HEK293 (cell line): ENCODE measurements around the gene CSNK2A2.

ENCODE experiments used
- CTCF ChIA-PET: fragments of 350-600 bp; formaldehyde crosslinking; extraction: SDS; loops from one replicate; lab custom pipeline; 2021; ENCODE audit warnings: antibody characterized with exemption; lab: Yijun Ruan, JAX
- POLR2A ChIA-PET: fragments of 300-600 bp; formaldehyde crosslinking; extraction: SDS; loops from one replicate; lab custom pipeline; 2020; ENCODE audit warnings: antibody characterized with exemption, inconsistent platforms; lab: Yijun Ruan, JAX
- H3K27ac ChIP-seq: fragments of 200-500 bp; sonication (Bioruptor generic); 2 replicates; pipeline ENCODE4 v1.5.1; 2014; ENCODE audit warnings: low read depth, low read length, control low read depth, inconsistent platforms; ENCODE audit errors: extremely low read depth
- H3K36me3 ChIP-seq, 2 experiments: fragments of 200-500 bp in 1 of 2; sonication (Bioruptor generic) in 1 of 2; 1 replicate in 1 of 2; 2 replicates in 1 of 2; pipeline ENCODE4 v1.5.1; 2014 to 2017; ENCODE audit warnings: inconsistent platforms in 2 of 2, low read length in 2 of 2; ENCODE audit not compliant: control insufficient read depth in 2 of 2, insufficient read depth in 1 of 2
- H3K4me1 ChIP-seq: fragments of 200-500 bp; sonication (Bioruptor generic); 2 replicates; pipeline ENCODE4 v1.5.1; 2014; ENCODE audit warnings: mild to moderate bottlenecking, low read length, inconsistent platforms; ENCODE audit not compliant: control insufficient read depth, insufficient read depth
- H3K4me3 ChIP-seq: 2 replicates; pipeline ENCODE4 v1.5.1; 2011; ENCODE audit warnings: low read depth, mild to moderate bottlenecking, control low read depth, low read length, moderate library complexity
- H3K9me3 ChIP-seq: fragments of 200-500 bp; sonication (Bioruptor generic); 2 replicates; pipeline ENCODE4 v1.5.1; 2014; ENCODE audit warnings: low read depth, low read length, inconsistent platforms; ENCODE audit not compliant: control insufficient read depth, insufficient read depth
- HIC1 ChIP-seq: fragments of 450-650 bp; formaldehyde crosslinking; IDR thresholded peaks from 2 replicates; pipeline ENCODE4 v1.5.1; 2016; ENCODE audit warnings: missing biosample characterization, missing genetic modification characterization
- PBX3 ChIP-seq: sonication (generic); formaldehyde crosslinking; IDR thresholded peaks from 2 replicates; pipeline ENCODE4 v1.8.1; 2022; ENCODE audit warnings: mild to moderate bottlenecking, moderate library complexity, missing genetic modification reagents
- TSHZ1 ChIP-seq: fragments of 450-650 bp; formaldehyde crosslinking; IDR thresholded peaks from 2 replicates; pipeline ENCODE4 v1.5.1; 2016; ENCODE audit warnings: missing biosample characterization, missing genetic modification characterization, borderline replicate concordance
- ZBTB11 ChIP-seq: fragments of 450-650 bp; formaldehyde crosslinking; conservative IDR thresholded peaks from 2 replicates; pipeline ENCODE4 v1.5.1; 2016; ENCODE audit warnings: low read depth, missing biosample characterization, missing genetic modification characterization
- ZNF184 ChIP-seq: fragments of 450-650 bp; IDR thresholded peaks from 2 replicates; pipeline ENCODE4 v1.5.1; 2018; ENCODE audit warnings: missing biosample characterization, mild to moderate bottlenecking, missing genetic modification characterization
- ZNF501 ChIP-seq: fragments of 450-650 bp; formaldehyde crosslinking; IDR thresholded peaks from 2 replicates; pipeline ENCODE4 v1.5.1; 2016; ENCODE audit warnings: missing biosample characterization, missing genetic modification characterization
- ZNF510 ChIP-seq: fragments of 450-650 bp; formaldehyde crosslinking; IDR thresholded peaks from 2 replicates; pipeline ENCODE4 v1.5.1; 2018; ENCODE audit warnings: mild to moderate bottlenecking, missing genetic modification characterization, missing biosample characterization; ENCODE audit not compliant: insufficient replicate concordance
- ZNF777 ChIP-seq: fragments of 450-650 bp; formaldehyde crosslinking; IDR thresholded peaks from 2 replicates; pipeline ENCODE4 v1.5.1; 2017; ENCODE audit warnings: missing biosample characterization, missing genetic modification characterization, borderline replicate concordance

CSNK2A2 gene

GRCh38 chr16:58116081-58116480 is 81.8 kb downstream of the CSNK2A2 start:
- Histone ChIP-seq H3K27ac (no peak overlapping the region), H3K9me3 (no peaks in the 10 kb centered on the region), H3K4me1 (peaks cover 12% of the 10 kb centered on the region), H3K36me3 (peaks cover 6 to 46% of the 10 kb centered on the region in 2 experiments; a peak in 2 of 3 replicates), H3K4me3 (no peak overlapping the region)
- no peak for TF ChIP-seq PBX3 (CRISPR knock-in tag)
- no peak for TF ChIP-seq ZBTB11 (tag by site-specific recombination)
- TF ChIP-seq TSHZ1 (tag by site-specific recombination) = no peak
- no peak for TF ChIP-seq ZNF510 (tag by site-specific recombination)
- POLR2A ChIA-PET = interaction anchor here (1.7 kb wide), 1 partner anchor 13 kb away, joined by 6 read pairs; the partner anchor contains the start of gene CFAP20
- CTCF ChIA-PET = interaction anchor here (0.9 to 1.3 kb wide), 3 partner anchors 10 to 19 kb away, joined by 3 to 4 read pairs (median 4); no protein-coding TSS in a partner anchor

- H3K4me1 ChIP-seq = peaks cover 7% of the 10 kb centered on the region
- TF ChIP-seq TSHZ1 (tag by site-specific recombination) (no peak), ZNF184 (tag by site-specific recombination) (no peak), HIC1 (tag by site-specific recombination) (no peak), ZNF501 (tag by site-specific recombination) (no peak), ZNF777 (no peak)
- TF ChIP-seq, all 188 proteins: peak for 0
- Histone ChIP-seq H3K9me3 (no peaks in the 10 kb centered on the region), H3K27ac (no peak overlapping the region), H3K36me3 (peaks cover 6 to 46% of the 10 kb centered on the region in 2 experiments; a peak in 2 of 3 replicates), H3K4me3 (no peak overlapping the region)
- ChIA-PET CTCF (no interaction called here), POLR2A (no interaction called here)
These were observed 82.8 kb downstream of the CSNK2A2 start for GRCh38 chr16:58114827-58115825.
